ENCODE measurements around the gene POLN. TPM values are rescaled to one million over a fixed set of nuclear protein-coding genes. Genes with fewer than 3 reads are reported as not detected.

The POLN gene
- polyA plus RNA-seq, 1 experiment, result 0.35 TPM

DNA sequence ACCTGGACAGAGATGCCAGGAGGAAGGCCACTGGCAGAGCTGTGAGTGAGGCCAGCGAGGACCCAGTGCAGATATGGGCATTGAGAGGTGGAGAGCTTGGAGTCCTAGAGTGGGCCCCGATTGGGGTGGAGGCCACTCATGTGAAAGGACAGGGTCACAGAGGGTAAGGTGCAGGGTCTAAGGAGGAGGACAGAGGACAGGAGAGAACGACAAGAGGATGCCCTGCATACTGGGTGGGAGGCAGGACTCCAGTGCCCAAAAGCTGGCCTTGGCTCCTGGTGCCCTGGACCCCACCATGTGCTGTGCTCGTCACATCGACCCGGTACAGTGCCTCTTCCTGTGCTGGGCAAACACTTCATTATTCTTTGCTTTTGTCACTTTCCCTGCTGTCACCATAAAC lies 116.1 kb downstream of the POLN start:
- no peak overlapping the region for H3K27ac ChIP-seq (ENCODE audit: low read depth, low read length)
- H3K4me3 ChIP-seq (ENCODE audit: low read depth, low read length), result no peak overlapping the region
- H3K9me3 ChIP-seq (ENCODE audit: control insufficient read depth, insufficient read depth, low read length), result no peaks in the 10 kb centered on the region
- DNase-seq (ENCODE audit: low read depth, low spot score), result no peak
- POLR2A ChIA-PET, result no interaction called here
- CTCF ChIA-PET, result no interaction called here
- TF ChIP-seq CTCF (IDR thresholded peaks at IDR 0.05; ENCODE audit: low read depth, low read length), result no peak
- H3K27me3 ChIP-seq (ENCODE audit: control insufficient read depth, insufficient read depth, low read length), result peaks cover 8% of the 10 kb centered on the region

DNA sequence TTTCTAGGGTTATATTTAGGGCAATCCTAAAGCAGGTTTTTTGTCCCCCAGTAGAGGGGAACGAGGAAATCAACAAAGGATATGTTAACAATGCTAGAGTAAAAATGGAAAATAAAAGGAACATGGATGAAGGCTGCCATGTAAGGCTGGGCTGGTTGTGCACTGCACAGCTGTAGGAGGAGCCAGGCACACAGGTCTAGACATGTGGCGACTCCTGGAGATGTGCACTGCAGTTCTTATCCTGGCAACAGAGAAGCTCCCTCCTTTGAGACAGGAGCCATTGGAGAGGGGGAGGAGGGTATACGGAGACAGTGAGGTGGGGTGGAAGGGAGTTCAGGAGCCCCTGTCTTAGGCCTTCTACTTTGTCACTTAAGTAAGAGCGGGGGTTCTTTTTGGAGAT lies 116.9 kb downstream of the POLN start:
- TF ChIP-seq CTCF (IDR thresholded peaks at IDR 0.05; ENCODE audit: low read depth, low read length), result no peak
- H3K9me3 ChIP-seq (ENCODE audit: control insufficient read depth, insufficient read depth, low read length), result no peaks in the 10 kb centered on the region
- H3K27ac ChIP-seq (ENCODE audit: low read depth, low read length), result no peak overlapping the region
- DNase-seq (ENCODE audit: low read depth, low spot score), result no peak
- POLR2A ChIA-PET, result no interaction called here
- H3K4me3 ChIP-seq (ENCODE audit: low read depth, low read length), result no peak overlapping the region
- CTCF ChIA-PET, result no interaction called here
- H3K27me3 ChIP-seq (ENCODE audit: control insufficient read depth, insufficient read depth, low read length), result peaks cover 8% of the 10 kb centered on the region

DNA sequence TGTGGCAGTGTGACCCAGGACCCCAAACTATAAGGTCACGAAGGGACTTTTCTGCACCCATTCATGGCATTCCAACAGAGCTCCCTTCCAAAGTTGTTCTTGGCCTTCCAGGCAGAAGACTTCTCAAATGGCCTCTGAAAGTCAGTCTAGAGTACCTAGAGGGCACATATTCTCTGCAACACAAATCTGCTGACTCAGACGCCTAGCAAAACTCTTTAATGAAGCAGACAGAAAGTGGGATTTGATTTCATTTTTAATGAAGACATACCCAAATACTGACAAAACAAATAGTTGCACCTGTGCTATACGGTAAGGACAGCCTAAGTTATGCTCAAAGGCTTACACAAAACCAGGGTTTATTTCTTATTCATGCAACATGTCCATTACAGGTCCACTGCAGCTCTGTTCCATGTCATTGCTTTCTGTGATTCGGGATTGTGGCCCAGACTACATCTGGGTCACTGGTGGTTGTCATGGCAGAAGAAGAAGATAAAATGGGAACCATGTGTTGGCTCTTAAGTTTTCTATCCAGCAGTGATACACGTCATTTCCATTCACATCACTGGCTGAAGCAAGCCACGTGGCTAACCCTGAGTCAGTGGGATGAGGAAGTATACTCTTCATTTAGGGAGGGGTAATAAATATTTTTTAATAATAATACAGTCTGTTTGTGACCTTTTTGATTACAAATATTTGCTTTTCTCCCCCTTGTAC lies 125.1 kb downstream of the POLN start:
- Histone ChIP-seq H3K27ac (ENCODE audit: low read depth, low read length) (no peak overlapping the region), H3K27me3 (ENCODE audit: control insufficient read depth, insufficient read depth, low read length) (peaks cover 8% of the 10 kb centered on the region), H3K9me3 (ENCODE audit: control insufficient read depth, insufficient read depth, low read length) (no peaks in the 10 kb centered on the region), H3K4me3 (ENCODE audit: low read depth, low read length) (no peak overlapping the region)
- ChIA-PET POLR2A (no interaction called here), CTCF (no interaction called here)
- no peak for DNase-seq (ENCODE audit: low read depth, low spot score)
- no peak for TF ChIP-seq CTCF (IDR thresholded peaks at IDR 0.05; ENCODE audit: low read depth, low read length)

GRCh38 chr4:2105559-2105958 lies 136.4 kb downstream of the POLN start:
- CTCF ChIA-PET, result no interaction called here
- no peak for TF ChIP-seq CTCF (IDR thresholded peaks at IDR 0.05; ENCODE audit: low read depth, low read length)
- POLR2A ChIA-PET, result no interaction called here
- Histone ChIP-seq H3K27me3 (ENCODE audit: control insufficient read depth, insufficient read depth, low read length) (peaks cover 26% of the 10 kb centered on the region), H3K4me3 (ENCODE audit: low read depth, low read length) (no peak overlapping the region), H3K27ac (ENCODE audit: low read depth, low read length) (no peak overlapping the region), H3K9me3 (ENCODE audit: control insufficient read depth, insufficient read depth, low read length) (peaks cover 9% of the 10 kb centered on the region)
- DNase-seq (ENCODE audit: low read depth, low spot score), result no peak

- POLR2A ChIA-PET, result no interaction called here
- Histone ChIP-seq H3K27me3 (ENCODE audit: control insufficient read depth, insufficient read depth, low read length) (peaks cover 26% of the 10 kb centered on the region), H3K27ac (ENCODE audit: low read depth, low read length) (no peak overlapping the region), H3K4me3 (ENCODE audit: low read depth, low read length) (no peak overlapping the region), H3K9me3 (ENCODE audit: control insufficient read depth, insufficient read depth, low read length) (peaks cover 9% of the 10 kb centered on the region)
- no peak for TF ChIP-seq CTCF (IDR thresholded peaks at IDR 0.05; ENCODE audit: low read depth, low read length)
- CTCF ChIA-PET, result no interaction called here
- no peak for DNase-seq (ENCODE audit: low read depth, low spot score)
Observed at GRCh38 chr4:2104556-2105345, 137.2 kb downstream of the POLN start.

Measured in AG04450 (cell line).